ENCODE results near the gene AMACR.

AMACR gene

GRCh38 chr5:34007621-34008600 is at the start of gene AMACR:
AMACR (minus strand) TSS chr5:34008050; CDS start chr5:34008019, 31 bp downstream.
- peak; percentile 81 for DNase-seq

- no peak for DNase-seq
These were observed 49.7 kb upstream of the AMACR start for GRCh38 chr5:34057569-34057968.

- no peak for DNase-seq
These were observed 49.3 kb upstream of the AMACR start for GRCh38 chr5:34057118-34057517.

GRCh38 chr5:34055667-34056066 is 47.8 kb upstream of the AMACR start:
- DNase-seq, result no peak

GRCh38 chr5:34054400-34054729 is 46.5 kb upstream of the AMACR start:
- no peak for DNase-seq

- no peak for DNase-seq
These were observed 45.9 kb upstream of the AMACR start for GRCh38 chr5:34053571-34054399.

- DNase-seq, result peak; percentile 21
These were observed 45.3 kb upstream of the AMACR start for GRCh38 chr5:34053133-34053532.

- no peak for DNase-seq
These were observed 43.6 kb upstream of the AMACR start for GRCh38 chr5:34051374-34051980.

- no peak for DNase-seq
These were observed 40.1 kb upstream of the AMACR start for GRCh38 chr5:34047774-34048572.

- DNase-seq, result no peak
These were observed 39.3 kb upstream of the AMACR start for GRCh38 chr5:34047143-34047542.

GRCh38 chr5:34045996-34046395 is 38.1 kb upstream of the AMACR start:
- DNase-seq, result no peak

GRCh38 chr5:34045023-34045422 is 37.2 kb upstream of the AMACR start:
- no peak for DNase-seq

GRCh38 chr5:34043099-34043876 is 35.4 kb upstream of the AMACR start, which contains the start of gene C1QTNF3:
C1QTNF3 (minus strand) TSS chr5:34043213; CDS start chr5:34043125, 88 bp downstream.
- DNase-seq, result no peak

- DNase-seq, result no peak
These were observed 34.5 kb upstream of the AMACR start for GRCh38 chr5:34042321-34042720.

- DNase-seq, result no peak
These were observed 33.6 kb upstream of the AMACR start for GRCh38 chr5:34041247-34041972.

- DNase-seq, result no peak
These were observed 32.6 kb upstream of the AMACR start for GRCh38 chr5:34040472-34040871.

- DNase-seq, result no peak
These were observed 31.7 kb upstream of the AMACR start for GRCh38 chr5:34039398-34040157.

- DNase-seq, result no peak
These were observed 31.0 kb upstream of the AMACR start for GRCh38 chr5:34038838-34039237.

GRCh38 chr5:34038390-34038789 is 30.5 kb upstream of the AMACR start:
- no peak for DNase-seq

- no peak for DNase-seq
These were observed 29.9 kb upstream of the AMACR start for GRCh38 chr5:34037726-34038125.

Measured in DMS79 treated with DMSO at 0.1 percent for 48 hours (cell line).